NCI-H2081 treated with DMSO at 0.1 percent for 48 hours (cell line): Measurements from ENCODE around the gene CRELD1.
"Not testable (repeated sequence)": the region's sequence is repeated elsewhere in the genome, so short reads cannot be mapped to it uniquely, and the experiment has no call there.

Source experiments
- DNase-seq: peaks from one replicate; lab custom pipeline; 2025; lab: John Stamatoyannopoulos, UW

Gene CRELD1

GRCh38 chr3:9934993-9935392, 1.4 kb downstream of the CRELD1 start:
- no peak for DNase-seq

DNA sequence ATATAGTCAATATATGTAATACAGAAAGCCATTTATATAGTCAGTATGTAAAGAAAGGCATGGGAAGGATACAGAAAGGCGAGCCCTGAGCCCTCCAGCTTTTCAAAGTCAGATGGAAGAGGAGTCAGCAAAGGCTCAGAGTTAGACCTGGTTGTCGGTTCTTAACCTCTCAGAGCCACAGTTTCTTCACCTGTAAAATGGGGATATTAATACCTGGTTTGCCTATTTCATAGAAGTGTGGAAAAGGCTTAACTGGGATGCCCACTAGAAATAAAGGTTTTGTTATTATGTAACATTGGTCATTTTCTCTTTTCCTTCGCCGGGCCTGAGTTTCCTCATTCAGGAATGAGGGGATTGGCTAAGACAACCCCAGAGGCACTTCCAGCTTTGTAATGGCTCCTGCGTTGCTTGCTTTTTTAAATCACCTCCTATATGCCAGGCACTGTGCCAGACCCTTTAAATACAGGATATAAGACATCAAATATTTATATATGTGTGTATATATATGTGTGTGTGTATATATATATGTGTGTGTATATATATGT, 2.4 kb downstream of the CRELD1 start:
- DNase-seq: no peak

GRCh38 chr3:9937486-9938238, 4.0 kb downstream of the CRELD1 start:
- no peak for DNase-seq

DNA sequence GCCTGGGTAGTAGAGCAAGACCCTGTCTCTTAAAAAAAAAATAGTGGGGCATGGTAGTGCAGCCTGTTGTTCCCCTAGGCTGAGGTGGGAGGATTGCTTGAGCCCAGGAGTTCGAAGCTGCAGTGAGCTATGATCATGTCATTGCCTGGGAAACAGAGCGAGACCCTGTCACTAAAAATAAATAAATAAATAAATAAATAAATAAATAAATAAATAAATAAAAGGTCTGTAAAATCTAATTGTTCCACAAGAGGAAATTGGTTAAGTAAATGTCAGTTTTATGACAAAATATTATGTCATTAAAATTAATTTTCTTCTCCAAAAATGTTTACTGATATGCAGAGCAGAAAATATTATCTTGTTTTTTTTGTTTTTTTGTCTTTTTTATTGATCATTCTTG, 5.3 kb downstream of the CRELD1 start:
- no peak for DNase-seq

GRCh38 chr3:9939906-9940305, 6.3 kb downstream of the CRELD1 start:
- DNase-seq: not testable (repeated sequence)

DNA sequence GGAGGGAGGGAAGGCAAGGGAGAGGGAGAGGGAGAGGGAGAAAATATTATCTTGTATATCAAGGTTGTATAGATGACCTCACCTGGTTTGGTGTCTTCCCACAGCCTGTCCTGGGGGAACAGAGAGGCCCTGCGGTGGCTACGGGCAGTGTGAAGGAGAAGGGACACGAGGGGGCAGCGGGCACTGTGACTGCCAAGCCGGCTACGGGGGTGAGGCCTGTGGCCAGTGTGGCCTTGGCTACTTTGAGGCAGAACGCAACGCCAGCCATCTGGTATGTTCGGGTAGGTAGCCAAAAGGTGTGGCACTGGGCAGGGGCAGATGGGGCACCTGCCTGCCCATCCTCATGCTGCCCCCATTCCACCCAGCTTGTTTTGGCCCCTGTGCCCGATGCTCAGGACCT, 7.1 kb downstream of the CRELD1 start:
- no peak for DNase-seq

DNA sequence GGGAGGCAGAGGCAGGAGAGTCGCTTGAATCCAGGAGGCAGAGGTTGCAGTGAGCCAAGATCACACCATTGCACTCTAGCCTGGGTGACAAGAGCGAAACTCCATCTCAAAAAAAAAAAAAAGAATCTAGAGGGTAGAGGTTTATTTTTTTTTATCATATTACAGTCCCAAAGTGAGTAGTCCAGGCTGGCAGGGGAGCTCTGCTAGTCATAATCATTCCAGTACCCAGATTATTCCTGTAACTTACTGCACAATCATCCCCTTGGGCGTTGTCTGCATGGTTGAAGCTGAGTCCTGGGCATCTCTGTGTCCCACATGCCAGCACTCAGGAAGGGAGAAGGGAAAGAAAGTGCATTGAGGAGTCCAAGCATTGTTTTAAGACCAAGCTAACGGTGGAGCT, 8.5 kb downstream of the CRELD1 start:
- no peak for DNase-seq

DNA sequence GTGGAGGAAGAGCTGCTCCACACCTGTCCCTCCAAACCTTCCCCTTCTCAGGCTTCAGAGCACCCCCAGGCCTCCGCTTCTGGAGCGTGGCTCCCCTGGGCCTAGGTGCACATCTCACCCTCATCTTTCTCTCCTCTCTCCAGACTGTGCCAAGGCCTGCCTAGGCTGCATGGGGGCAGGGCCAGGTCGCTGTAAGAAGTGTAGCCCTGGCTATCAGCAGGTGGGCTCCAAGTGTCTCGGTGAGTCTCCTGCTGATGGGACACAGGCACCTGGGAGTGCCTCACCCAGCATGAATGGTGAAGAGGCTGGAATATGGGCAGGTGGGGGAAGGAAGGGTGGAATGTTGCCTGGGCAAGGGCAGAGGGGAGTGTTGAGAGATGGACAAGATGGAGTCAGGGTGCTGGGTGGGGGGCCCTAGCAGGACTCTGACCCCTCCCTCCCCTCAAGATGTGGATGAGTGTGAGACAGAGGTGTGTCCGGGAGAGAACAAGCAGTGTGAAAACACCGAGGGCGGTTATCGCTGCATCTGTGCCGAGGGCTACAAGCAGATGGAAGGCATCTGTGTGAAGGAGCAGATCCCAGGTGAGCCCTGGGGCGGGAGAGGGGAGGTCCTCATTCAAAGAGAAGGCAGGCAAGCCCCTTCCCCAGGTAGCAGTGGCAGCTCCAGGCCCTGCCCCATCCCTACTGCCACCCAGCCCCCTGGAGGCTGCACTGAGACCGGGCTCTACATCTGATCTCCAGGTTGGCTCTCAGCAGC, 9.5 kb downstream of the CRELD1 start:
- DNase-seq: no peak

- DNase-seq: no peak
These were observed 10.6 kb downstream of the CRELD1 start for GRCh38 chr3:9944271-9944670.

DNA sequence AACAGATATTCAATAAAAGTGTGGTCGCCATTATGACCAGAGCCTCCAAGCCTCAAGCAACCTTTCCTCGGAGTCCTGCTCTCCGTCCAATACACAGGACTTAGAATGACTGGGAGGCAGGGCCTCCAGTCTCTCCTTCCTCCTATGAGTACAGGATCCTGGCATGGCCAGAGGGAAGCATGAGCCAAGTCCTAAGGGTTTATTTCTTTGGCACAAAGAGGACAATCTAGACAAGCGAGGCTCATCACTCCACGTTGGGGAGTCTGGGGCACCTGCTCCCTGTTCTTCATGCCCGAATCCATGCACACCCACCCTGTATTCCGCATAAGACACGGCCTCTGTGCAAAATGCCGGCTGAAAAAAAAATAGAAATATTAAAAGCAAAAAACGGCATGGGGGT, 11.7 kb downstream of the CRELD1 start:
- no peak for DNase-seq

- peak; percentile 20 for DNase-seq
These were observed 12.7 kb downstream of the CRELD1 start for GRCh38 chr3:9946112-9947024.

DNA sequence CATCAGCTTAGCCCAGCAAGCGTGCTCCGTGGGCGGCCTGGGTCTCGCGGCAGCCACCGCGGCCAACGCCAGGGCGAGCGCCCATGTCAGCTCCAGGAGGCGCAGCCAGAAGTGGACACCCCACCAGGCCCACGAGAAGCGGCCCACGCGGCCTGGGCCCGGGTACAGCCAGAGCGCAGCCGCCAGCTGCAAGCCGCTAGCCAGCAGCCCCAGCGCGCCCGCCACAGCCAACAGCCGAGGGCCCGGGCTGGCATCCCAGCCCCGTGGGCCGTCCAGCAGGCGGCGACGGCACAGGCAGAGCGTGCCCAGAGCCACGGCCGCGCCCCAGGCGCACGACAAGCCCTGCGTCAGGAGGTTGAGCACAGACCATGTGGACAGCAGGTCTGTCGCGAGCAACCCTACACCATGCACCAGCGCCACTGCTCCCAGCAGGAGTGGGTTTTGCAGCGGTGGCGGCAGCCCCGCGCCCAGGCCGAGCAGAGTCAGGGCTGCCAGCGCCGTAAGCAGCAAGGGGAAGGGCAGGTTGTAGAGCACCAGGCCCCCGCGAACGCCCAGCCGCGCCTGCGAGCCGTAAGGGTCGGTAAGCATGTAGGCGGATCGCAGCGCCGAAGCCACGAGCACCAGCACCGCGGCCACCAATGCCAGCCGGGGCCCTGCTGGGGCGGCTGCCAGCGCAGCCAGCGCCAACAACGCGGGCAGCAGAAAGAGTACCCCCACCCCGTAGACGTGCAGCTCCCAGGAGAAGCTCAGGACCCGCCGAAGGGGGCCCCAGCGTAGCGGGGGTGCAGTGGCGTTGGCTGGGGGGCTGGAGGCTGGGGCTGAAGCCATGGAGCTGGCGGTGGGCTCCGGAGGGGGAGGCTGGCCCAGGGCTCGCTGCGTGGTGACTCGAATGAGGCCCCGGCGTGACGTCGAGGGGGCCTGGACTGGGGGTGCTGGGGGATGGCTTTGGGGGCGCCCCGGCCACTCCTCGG, 13.7 kb downstream of the CRELD1 start:
- DNase-seq: no peak

- DNase-seq: no peak
These were observed 15.0 kb downstream of the CRELD1 start for GRCh38 chr3:9948586-9948985.

- DNase-seq: no peak
These were observed 15.5 kb downstream of the CRELD1 start for GRCh38 chr3:9949115-9949514.

DNA sequence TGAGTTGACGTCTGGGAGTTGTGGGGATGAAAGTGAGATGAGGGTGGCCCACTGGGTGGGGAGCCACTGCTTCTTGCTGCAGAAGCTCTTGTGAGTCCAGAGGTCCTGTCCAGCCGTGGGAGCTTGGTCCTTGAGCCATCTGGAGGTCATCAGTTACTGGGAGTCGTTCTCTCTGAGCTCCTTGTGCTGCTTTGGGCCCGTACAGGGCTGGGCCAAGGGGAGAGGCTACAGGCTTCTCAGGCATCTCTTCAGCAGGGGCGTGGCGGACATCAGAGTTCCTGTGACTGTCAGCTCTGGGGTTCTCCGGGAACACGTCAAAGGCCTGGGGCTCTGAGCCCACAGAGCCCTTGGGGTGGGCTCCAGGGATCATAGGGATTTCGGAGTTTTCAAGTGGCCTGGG, 16.0 kb downstream of the CRELD1 start:
- DNase-seq: no peak

DNA sequence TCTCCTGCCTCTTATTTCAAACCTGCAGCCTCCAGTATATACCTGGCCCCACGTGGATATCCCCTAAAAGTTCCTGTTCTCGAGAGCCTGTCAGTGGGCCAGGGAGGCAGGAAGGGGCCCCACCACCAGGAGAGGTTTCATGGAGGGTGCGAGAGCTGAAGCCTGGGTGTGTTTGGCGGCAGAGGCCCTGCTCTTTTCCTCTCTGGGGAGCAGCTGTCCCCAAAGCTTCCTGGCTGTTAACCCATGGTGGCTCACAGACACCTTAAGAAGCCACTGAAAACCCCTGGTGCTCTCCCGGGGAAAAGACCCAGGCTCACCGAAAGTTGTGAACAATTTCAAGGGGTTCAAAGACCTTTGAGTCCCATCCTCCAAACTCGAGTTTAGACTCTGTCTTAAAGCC, 17.5 kb downstream of the CRELD1 start:
- DNase-seq: no peak

GRCh38 chr3:9951598-9951961, 17.9 kb downstream of the CRELD1 start:
- DNase-seq: no peak

- DNase-seq: no peak
These were observed 18.6 kb downstream of the CRELD1 start, which contains the start of gene PRRT3 for GRCh38 chr3:9951962-9952805. Gene PRRT3, minus strand, starts transcription at chr3:9952408. Its CDS starts 2,293 bp downstream, at chr3:9950115.

DNA sequence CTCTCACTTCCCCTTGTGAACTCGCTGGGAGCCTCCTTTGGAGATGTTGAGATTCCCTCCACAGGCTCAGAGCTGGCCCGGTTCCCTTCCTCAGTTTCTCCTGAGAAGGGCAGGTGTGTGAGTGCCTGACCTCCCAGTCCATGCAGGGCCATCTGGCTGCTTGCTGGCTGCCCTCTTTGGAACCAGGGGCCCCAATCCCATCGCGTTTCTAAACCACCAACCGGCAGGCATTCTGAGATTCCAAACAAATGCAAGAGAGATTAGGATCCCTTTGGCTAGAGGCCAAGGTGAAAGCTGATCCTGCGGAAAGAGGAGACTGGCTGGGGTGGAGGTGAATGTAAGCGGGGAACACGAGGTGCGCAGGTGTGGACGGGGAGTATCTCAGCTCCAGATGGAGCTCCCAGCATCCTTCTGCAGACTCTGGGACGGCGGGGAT, 21.5 kb downstream of the CRELD1 start:
- no peak for DNase-seq
